ENCODE results near the gene SFMBT2.
A peak's percentile ranks its signal among the peaks of the same experiment; 100 is the strongest.
"Not testable (repeated sequence)": the region's sequence is repeated elsewhere in the genome, so short reads cannot be mapped to it uniquely, and the experiment has no call there.

SFMBT2 gene

DNA sequence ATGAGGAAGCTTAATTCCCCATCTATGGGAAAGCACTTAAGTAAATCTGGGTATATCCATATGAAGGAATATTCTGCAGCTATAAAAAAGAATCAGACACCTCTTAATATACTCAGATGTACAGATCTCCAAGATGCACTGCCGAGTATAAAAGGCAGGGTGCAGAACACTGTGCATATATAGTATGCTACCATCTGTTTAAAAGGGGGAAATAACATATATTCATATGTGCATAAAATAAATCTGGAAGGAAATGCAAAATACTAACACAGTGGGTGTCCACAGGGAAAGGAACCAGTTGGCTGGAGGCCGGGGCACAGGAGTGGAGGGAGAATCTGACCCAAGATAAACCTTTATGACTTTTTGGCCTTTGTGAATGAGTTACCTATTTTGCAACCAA is 201.4 kb downstream of the SFMBT2 start:
- DNase-seq, result no peak

DNA sequence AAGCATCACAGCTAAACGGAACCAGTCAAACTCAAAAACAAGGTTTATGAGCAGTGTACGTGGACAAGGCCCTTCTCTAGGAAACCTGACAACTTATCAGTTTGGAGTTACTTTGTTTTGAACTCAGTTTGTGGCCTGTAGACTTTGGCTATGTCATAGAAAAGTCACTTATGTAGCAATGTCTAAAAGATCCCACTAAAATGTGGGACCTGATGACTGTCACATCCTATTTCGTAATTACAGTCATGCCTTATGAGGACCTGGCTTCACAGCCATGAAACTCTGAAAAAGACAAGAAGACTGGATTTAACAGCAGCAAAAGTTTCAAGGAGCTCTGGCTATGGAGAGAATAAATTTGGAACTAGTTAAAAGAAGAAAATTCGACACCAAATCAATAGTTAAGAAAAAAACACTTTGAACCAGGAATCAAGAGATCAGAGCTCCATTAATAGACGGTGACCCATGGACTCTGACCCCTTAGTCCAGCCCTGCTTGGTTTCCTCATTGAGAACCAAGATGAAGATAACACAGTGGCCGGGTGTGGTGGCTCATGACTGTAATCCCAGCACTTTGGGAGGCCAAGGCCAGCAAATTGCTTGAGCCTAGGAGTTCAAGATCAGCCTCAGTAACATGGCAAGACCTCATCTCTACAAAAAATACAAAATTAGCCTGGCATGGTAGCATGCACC is 204.3 kb downstream of the SFMBT2 start:
- no peak for DNase-seq

DNA sequence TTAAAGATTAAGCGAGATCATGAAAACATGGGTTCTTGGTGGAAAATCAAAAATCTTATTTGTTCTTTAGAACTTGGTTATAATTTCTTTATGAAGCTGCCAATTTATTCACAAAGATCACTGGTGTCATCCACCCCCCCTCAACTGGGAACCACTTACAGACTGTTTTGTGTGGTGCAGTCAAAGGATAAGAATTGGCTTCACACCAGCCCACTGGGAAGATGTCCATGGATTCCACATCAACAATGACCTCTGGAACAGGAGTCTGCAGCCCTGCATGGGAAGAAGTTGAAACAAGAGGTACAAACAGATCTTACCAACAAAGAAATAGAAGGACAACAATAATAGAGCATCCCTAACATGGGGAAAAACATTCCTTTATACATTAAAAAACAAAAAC is 205.2 kb downstream of the SFMBT2 start:
- DNase-seq, result no peak

DNA sequence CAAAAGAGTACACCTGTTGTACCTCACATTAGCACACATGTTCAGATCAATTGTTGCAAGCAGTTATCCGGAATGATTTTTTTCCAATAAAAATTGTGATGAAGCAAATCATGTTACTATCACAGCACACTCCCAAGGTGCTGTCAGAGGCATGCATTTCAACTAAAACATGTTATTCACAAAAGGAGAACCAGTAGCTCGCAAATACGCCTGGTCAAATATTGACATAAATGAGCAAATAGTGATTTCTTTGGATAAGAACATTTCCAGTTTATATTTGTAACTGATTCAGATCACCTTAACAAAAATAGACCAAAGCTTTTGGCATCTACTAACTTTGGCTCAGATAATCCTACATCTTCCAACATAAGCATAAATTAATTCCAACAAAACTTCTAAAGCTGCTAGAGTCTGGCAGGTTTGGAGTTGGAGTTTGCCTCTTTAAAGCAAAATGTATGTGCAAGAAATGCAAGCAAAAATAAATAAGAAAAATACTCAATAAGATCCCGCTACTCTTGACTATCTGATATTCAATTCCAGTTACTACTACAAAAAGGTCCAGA is 208.0 kb downstream of the SFMBT2 start:
- DNase-seq, result no peak

DNA sequence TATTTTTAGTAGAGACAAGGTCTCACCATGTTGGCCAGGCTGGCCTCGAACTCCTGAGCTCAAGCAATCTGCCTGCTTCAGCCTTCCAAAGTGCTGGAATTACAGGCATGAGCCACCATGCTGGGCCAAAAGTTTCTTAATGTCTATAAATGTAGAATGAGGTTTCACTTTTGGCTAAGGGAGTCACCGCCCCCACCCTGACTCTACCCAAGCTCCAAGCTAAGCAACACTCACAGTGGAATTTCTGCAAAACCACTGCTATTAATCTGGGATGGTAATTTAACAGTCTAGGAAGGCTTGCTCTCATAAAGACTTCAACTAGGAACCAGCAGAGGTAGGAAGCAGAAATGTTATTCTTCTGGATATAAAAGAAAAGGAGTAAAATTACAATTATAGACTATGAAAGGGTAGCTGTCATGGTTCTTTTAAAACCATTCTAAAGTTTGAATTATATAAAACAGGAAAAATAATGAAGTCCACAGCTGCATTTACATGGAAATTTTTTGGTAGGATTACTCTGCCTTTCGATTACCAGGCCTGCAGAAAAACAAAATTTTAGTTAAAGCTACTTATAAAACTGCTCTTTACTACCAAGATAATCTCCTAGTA is 211.6 kb downstream of the SFMBT2 start:
- DNase-seq, result no peak

DNA sequence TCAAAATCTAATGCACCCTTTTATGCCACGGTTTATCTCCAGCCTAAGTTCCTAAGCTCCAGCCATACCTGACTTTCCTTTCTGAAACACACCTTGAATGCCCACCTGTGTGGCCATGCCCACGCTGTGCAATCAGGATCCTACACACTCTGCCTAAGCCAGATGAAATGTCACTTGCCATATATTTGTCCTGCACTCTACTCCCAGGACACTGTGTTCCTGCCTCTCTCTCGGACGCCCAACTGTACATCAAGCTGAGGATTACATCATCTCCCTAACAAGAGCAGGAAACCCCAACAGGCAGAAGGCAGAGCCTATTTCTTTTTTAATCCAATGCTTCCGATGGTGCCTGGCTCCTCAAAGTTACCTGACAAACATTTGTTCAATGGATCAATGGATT is 214.6 kb downstream of the SFMBT2 start:
- DNase-seq, result no peak

DNA sequence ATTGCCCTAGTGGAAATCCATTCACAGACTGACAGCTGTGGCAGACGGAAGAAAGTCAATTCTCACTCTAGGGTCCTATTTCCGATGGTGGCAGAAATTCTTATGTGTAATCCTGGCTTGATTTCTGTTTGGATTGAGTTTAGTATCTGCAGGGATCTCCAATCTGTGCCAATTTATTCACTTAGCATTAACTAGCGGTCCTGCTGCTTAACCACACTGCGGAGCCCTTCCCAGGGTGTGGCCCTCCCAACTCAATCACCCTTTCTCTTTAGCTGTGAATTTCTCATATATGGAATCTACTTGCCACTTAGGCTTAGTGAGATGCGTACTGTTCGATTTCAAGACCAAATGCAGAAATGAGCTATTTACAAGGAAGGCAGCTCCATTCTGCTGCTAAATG is 215.7 kb downstream of the SFMBT2 start:
- no peak for DNase-seq

DNA sequence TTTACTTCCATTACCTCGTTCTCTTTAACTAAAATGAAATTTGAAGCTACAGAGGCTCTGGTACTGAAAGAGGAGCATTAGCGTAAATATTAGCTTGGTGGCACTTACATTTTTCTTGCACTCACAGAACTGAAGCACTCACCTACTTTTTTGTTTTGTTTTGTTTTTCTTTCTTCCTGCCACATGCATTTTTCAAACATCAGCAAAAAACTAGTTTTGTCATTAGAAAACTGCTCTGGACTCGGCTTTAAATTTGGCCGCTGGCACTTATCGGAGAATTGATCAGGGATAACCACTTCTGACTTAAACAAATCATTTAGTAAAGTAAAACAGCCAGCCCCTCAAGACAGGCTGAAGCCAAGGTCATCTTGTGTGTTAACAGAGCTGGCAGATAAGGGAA is 216.3 kb downstream of the SFMBT2 start:
- no peak for DNase-seq

DNA sequence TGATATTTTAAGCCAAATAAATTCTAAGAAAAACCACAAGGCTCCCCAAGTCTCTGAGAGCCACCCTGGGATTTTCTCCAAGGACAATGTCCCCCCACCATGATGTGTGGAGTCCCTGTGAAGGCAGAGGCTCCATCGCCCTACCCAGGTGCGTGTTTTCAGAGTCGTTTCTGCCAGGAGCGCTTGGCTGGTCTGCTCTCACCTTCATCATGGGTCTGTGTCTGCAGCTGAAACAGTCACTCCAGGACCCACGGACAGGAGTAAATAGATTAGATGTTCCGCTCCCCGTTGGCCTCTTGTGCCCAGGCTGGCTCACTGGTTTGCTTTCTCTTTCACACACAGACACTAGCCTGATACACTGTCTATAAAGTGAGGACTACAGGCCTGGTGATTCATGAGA is 217.5 kb downstream of the SFMBT2 start:
- DNase-seq, result peak; percentile 59

DNA sequence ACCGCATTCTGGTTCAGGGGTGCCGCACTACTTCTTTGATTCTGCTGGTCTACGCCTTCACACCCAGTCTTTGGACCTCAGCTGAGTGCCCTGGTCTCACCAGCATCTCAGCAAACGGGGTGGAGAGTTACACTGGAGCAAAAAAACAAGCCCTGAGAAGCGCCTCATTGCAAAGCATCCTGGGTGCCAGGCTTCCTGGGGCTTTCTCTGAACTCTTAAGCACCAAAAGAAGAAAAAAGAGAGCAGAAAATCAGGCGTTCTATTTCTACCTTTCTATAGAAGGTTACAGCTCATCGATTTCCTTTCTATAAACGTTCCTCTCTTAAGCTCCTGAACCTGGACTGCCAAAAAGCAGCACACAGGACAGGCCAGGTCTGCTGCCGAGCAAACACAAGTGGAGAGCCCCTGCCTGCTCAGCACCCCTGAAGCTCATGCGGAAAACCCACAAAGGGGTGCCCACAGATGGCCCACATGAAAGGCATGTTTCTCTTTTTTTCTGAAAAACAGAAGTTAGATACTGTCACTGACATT is 217.9 kb downstream of the SFMBT2 start:
- DNase-seq, result peak; percentile 67

DNA sequence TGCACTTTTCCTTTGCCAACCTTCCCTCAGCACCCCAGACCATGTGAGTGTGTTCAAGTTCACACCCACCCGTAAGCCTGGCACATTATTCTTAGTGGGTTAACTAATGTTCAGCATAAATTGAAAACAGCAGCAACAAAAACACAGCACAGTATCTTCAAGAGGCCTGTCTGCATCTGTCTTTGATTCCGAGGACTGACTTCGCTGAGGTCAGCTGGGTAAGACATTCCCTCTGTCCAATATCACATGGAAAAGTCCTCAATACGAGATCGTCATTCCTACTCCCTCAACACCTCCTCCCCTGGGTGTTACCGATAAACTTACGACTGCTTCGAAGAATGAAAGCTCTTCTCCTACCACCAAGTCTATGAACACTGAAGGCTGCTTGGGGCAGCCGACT is 218.8 kb downstream of the SFMBT2 start:
- no peak for DNase-seq

DNA sequence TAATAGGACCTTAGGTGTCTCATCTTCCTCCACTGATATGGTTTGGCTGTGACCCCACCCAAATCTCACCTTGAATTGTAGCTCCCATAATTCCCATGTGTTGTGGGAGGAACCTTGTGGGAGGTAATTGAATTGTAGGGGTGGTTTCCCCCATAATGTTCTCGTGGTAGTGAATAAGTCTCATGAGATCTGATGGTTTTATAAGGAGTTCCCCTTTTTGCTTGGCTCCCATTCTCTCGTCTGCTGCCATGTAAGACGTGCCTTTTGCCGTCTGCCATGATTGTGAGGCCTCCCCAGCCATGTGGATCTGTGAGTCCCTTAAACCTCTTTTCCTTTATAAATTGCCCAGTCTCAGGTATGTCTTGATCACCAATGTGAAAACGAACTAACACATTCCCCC is 220.1 kb downstream of the SFMBT2 start:
- not testable (repeated sequence) for DNase-seq

DNA sequence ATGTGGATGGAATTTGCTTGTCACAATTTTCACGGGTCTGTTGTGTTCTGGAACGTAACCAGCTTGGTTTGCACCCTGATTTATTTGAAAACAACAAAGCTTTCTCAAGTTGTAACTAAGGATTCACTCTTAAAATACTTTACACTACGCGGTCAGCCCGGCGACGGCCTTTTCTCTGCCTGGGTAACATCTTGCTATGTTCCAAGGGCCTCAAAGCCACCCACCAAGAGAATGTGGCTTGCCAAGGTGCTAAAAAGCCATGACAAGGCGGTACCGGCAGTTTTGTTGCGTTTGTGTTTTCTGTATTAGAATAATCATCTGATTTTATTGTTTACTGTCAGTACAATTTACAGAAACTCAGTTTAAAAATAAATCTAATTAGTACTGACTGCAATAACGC is 220.9 kb downstream of the SFMBT2 start:
- DNase-seq, result no peak

DNA sequence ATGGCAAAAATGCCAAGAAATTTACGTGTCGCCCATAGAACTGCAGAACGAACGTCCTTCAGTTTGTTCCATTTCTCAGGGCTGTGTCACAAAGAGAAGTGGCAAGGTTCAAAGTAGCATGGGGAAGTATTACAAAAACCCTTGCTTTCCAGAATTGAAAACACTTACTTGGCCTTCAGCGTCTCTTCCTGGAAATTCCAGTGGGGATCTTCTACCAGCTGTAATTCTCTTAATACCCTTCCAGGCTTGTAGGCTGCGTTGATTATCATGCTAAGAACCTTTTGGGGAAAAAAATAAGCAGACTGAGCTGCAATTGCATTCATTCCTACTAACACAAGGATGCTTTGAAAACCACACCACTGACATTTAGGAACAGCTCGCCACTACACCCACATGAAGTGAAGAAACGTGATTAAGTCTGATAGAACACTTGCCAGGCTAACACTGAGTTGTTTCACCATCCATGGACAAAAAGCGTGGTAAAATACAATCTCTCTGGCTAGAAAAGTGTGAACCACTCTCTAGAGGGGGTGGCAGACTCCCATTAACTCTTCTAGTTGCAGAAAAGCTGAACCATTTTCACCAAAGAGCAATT is 222.3 kb downstream of the SFMBT2 start:
- DNase-seq, result no peak

DNA sequence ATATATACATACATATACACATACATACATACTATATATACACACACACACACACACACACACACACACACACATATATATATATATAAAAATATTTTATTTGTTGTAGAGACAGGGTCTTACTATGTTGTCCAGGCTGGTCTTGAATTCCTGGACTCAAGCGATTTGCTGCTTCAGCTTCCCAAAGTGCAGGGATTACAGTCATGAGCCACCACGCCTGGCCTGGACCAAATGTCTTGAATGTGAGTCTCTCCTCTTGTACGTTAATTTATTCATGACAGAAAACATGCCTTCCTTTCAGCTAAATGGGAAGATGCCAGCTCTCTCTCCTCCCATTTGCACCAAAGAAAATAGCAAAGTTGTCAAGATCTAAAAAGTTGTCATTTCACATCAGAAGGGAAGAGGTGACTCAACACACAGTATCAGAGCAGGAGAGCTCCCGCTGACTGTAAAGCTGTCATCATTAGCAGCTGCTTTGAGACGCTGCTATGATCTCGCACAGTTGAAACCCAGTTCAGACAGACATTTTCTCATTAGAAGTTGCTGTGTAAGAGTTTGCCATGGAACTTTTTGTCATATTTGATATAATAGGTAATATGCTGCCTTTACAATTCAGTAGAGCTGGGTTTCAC is 224.3 kb downstream of the SFMBT2 start:
- DNase-seq, result peak; percentile 54

DNA sequence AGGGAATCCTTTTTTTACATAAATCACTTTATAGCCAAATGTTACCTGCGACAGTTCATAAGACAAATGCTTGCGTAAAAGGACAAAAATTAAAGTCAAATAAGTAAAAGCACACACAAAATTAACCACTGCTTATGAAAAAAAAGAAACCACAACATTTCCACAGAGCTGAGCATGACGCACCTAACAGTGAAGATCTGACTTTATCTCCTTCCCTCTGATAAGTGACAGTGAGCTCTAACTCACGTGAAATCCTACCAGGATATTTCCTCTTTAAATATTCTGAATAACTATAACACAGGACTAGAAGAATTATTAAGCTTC is 225.5 kb downstream of the SFMBT2 start:
- no peak for DNase-seq

DNA sequence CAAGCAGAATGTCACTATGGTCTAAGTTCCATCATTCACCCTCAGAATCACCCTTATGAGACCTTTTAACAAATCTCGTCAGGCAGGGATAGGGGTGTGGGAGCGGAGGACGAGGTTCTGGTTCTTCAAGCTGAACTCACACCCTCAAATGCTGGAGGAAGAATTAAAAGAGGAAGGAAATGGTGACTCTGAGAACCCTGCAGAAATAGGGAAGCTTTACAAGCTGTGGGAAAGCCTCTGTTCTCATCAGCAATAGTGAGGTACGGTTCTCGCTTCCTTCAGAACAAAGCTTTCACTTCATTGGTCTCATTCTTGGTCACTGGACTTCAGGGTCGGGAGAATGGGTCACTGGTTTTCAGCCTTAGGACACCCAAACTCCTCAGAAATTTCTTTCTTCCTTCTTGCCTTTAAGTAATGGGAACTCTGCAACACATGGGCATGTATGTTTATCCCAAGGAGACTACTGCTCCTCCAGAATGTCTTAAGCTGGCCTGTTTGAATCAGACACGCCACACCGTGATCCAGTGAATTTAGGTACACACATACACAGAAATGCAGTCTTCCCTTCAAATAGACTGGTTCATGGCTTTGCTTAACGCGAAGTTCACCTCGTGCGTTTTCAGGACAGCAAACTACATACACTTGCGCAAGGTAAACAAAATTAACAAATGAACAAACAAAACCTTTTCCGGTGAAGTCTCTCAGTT is 226.0 kb downstream of the SFMBT2 start:
- no peak for DNase-seq

DNA sequence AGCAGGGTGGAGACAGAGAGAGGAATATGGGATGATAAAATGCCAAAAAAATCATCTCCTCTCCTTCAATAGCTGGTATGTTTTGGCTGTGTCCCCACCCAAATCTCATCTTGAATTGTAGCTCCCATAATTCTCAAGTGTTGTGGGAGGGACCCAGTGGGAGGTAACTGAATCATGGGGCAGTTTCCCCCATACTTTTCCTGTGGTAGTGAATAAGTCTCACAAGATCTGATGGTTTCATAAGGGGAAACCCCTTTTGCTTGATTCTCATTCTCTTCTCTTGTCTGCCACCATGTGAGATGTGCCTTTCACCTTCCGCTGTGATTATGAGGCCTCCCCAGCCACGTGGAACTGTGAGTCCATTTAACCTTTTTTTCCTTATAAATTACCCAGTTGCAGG is 226.7 kb downstream of the SFMBT2 start:
- peak; percentile 8 for DNase-seq

DNA sequence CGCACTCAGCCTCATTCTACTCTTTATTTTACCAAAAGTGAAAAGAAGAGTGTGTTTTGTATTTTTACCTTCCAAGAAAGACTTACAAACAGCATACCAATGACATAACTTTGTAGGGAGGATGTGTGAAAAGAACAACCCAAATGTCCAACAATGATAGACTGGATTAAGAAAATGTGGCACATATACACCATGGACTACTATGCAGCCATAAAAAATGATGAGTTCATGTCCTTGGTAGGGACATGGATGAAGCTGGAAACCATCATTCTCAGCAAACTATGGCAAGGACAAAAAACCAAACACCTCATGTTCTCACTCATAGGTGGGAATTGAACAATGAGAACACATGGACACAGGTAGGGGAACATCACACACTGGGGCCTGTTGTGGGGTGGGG is 228.5 kb downstream of the SFMBT2 start:
- DNase-seq, result not testable (repeated sequence)

DNA sequence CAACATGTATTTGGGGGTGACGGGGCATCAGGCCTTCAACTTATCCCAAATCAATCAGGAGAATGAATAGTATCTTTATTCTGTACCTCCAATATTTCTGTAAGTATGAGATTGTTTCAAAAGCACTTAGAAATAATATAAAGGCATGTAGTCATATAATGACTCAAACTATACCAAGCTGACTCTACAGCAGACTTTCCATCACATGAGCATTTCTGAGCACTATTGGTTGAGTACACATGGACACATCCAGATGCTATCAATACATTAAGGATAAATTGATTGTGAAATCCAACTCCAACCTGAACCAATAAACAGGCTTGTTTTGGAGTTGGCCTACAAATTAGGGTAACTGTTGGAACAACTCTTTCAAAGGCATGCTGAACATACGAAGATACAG is 229.4 kb downstream of the SFMBT2 start:
- no peak for DNase-seq

DNA sequence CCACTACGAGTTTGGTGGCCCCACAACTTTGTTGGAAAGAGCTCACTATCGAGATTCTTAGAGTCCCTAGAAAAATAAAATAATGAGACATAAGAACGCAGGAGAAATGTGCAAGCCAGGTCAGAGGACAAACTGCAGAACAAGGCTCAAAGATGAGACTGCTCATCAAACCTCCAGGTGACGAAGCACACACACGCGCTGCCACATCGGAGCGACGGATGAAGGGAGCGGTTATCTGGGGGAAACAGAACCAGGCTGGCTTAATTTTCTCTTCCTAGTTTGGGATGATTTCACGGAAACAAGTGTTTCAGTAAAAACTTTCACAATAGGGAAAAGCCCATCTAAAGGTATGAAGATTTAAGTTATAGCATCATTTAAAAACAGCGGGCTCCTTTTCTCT is 231.3 kb downstream of the SFMBT2 start:
- DNase-seq, result no peak

DNA sequence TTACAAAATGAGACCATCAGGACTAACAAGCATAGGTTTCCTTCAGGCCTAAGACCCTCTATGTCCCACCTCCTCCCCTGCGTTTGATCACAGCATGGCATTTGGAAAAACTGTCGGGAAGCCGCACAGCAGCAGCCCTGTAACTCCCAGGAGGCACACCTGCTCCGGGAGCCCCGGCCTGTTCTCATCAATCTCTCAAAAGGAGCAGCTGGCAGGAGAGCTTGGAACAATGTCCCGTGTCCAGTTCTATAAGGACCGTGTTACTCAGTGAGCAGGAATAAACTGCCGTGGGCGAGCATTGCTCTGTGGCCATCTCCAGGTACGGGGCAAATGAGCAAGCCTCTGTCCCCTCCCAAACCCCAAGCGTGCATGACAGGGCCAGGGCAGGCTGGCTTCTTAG is 236.9 kb downstream of the SFMBT2 start:
- DNase-seq, result no peak

DNA sequence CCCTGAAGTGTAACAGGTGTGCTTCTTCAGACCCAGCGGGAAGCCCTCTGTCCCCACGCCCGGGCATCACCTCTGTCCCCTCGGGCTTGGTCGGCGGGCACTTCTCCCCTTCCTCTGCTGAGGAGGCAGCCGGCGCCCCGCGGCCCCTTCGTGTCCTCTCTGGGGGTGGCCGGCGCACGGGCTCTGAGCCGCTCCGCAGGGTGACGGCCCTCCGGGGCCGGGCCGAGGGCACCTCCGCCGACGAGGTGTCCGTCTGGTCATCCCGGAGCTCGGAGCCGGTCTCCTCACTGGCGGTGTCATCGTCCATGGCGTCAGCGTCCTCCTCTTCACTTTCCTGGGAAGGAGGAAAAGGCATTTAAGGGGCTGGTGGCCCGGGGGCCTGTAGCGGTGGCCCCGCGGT is 239.0 kb downstream of the SFMBT2 start:
- no peak for DNase-seq
